ENCODE data around the gene FLNC. TPM values are rescaled to one million over a fixed set of nuclear protein-coding genes. Genes with fewer than 3 reads are reported as not detected.

FLNC gene
- polyA plus RNA-seq, 1 donor from 2014 or later = 0.36 TPM

- no peaks in the 10 kb centered on the region for H3K36me3 ChIP-seq (ENCODE audit: insufficient read depth, low read length)
- H4K20me1 ChIP-seq (ENCODE audit: insufficient read depth) = no peaks in the 10 kb centered on the region
- H2AFZ ChIP-seq (ENCODE audit: low read depth, low read length) = no peak overlapping the region
- H3K27ac ChIP-seq (ENCODE audit: low read length) = no peak overlapping the region
- H3F3A ChIP-seq (ENCODE audit: insufficient read depth, low read length, poor library complexity, severe bottlenecking) = no peaks in the 10 kb centered on the region
- TF ChIP-seq EP300 (conservative IDR thresholded peaks at IDR 0.05; ENCODE audit: poor library complexity, severe bottlenecking) (no peak), SMC3 (conservative IDR thresholded peaks at IDR 0.05; ENCODE audit: poor library complexity) (no peak)
- H3K79me2 ChIP-seq (replicated peaks; ENCODE audit: insufficient read depth, low read length) = no peaks in the 10 kb centered on the region
- no peak overlapping the region for H3K4me3 ChIP-seq (ENCODE audit: low read length)
- peaks cover 9% of the 10 kb centered on the region for H3K27me3 ChIP-seq (ENCODE audit: insufficient read depth, low read depth, low read length)
- H3K9ac ChIP-seq (ENCODE audit: low read length) = no peak overlapping the region
- H3K9me2 ChIP-seq (ENCODE audit: insufficient read depth, low read length) = no peaks in the 10 kb centered on the region
- H3K9me3 ChIP-seq (ENCODE audit: low read length) = no peaks in the 10 kb centered on the region
- no peak overlapping the region for H3K4me2 ChIP-seq (ENCODE audit: low read length)
Measured at GRCh38 chr7:128874140-128875031, 44.2 kb downstream of the FLNC start.

GRCh38 chr7:128875523-128875948 is 45.3 kb downstream of the FLNC start:
- H3K9me3 ChIP-seq (ENCODE audit: low read length) = no peaks in the 10 kb centered on the region
- no peak overlapping the region for H2AFZ ChIP-seq (ENCODE audit: low read depth, low read length)
- H3F3A ChIP-seq (ENCODE audit: insufficient read depth, low read length, poor library complexity, severe bottlenecking) = no peaks in the 10 kb centered on the region
- H4K20me1 ChIP-seq (ENCODE audit: insufficient read depth) = no peaks in the 10 kb centered on the region
- H3K36me3 ChIP-seq (ENCODE audit: insufficient read depth, low read length) = no peaks in the 10 kb centered on the region
- no peak for TF ChIP-seq REST (IDR thresholded peaks at IDR 0.05; ENCODE audit: borderline replicate concordance)
- TF ChIP-seq EP300 (conservative IDR thresholded peaks at IDR 0.05; ENCODE audit: poor library complexity, severe bottlenecking) = no peak
- TF ChIP-seq CTCF (IDR thresholded peaks at IDR 0.05; ENCODE audit: poor library complexity, severe bottlenecking) = no peak
- no peak for TF ChIP-seq MXI1 (conservative IDR thresholded peaks at IDR 0.05; ENCODE audit: poor library complexity, severe bottlenecking)
- TF ChIP-seq TAF1 (IDR thresholded peaks at IDR 0.05; ENCODE audit: low read depth) = no peak
- TF ChIP-seq SMC3 (conservative IDR thresholded peaks at IDR 0.05; ENCODE audit: poor library complexity) = no peak
- TF ChIP-seq POLR2AphosphoS5 (IDR thresholded peaks at IDR 0.05) = no peak
- no peak for TF ChIP-seq EZH2 (IDR thresholded peaks at IDR 0.05; ENCODE audit: borderline replicate concordance, insufficient read depth, low read length, poor library complexity, severe bottlenecking)
- no peak for TF ChIP-seq RAD21 (conservative IDR thresholded peaks at IDR 0.05)
- no peaks in the 10 kb centered on the region for H3K9me2 ChIP-seq (ENCODE audit: insufficient read depth, low read length)
- H3K9ac ChIP-seq (ENCODE audit: low read length) = no peak overlapping the region
- H3K4me3 ChIP-seq (ENCODE audit: low read length) = no peak overlapping the region
- no peak overlapping the region for H3K27ac ChIP-seq (ENCODE audit: low read length)
- no peak overlapping the region for H3K4me2 ChIP-seq (ENCODE audit: low read length)
- peaks cover 1% of the 10 kb centered on the region for H3K27me3 ChIP-seq (ENCODE audit: insufficient read depth, low read depth, low read length)
- no peaks in the 10 kb centered on the region for H3K79me2 ChIP-seq (replicated peaks; ENCODE audit: insufficient read depth, low read length)
